IPS DF 6.9 (cell line): Measurements from ENCODE around the gene PKIB.

ENCODE experiments used
- DNase-seq: peaks from one replicate; pipeline ENCODE4 v3.0.0-alpha.2; 2013; ENCODE audit warnings: low read depth, low spot score
- H3K27ac ChIP-seq: one replicate; pipeline ENCODE4 v1.5.1; 2013; ENCODE audit warnings: low read length, control low read depth
- H3K27me3 ChIP-seq: 2 replicates; pipeline ENCODE4 v1.6.1; 2013; ENCODE audit warnings: mild to moderate bottlenecking, low read length; ENCODE audit not compliant: control insufficient read depth, insufficient read depth
- H3K36me3 ChIP-seq: 2 replicates; pipeline ENCODE4 v1.6.1; 2013; ENCODE audit warnings: low read length; ENCODE audit not compliant: control insufficient read depth, insufficient read depth
- H3K4me1 ChIP-seq: 2 replicates; pipeline ENCODE4 v1.6.1; 2013; ENCODE audit warnings: low read length; ENCODE audit not compliant: control insufficient read depth, insufficient read depth
- H3K4me3 ChIP-seq: 2 replicates; pipeline ENCODE4 v1.5.1; 2013; ENCODE audit warnings: mild to moderate bottlenecking, low read length
- H3K9me3 ChIP-seq: 2 replicates; pipeline ENCODE4 v1.6.1; 2013; ENCODE audit warnings: low read length, inconsistent platforms; ENCODE audit not compliant: control insufficient read depth, insufficient read depth
- WGBS: extraction: QIAGEN DNeasy Blood & Tissue Kit; methylation state at CpG from one replicate; pipeline ENCODE4 v1.1.7; 2013; ENCODE audit warnings: mixed read lengths, missing lambda C conversion rate; ENCODE audit not compliant: insufficient read length, insufficient coverage; 5-methylcytosine and 5-hydroxymethylcytosine counted together

PKIB gene

DNA sequence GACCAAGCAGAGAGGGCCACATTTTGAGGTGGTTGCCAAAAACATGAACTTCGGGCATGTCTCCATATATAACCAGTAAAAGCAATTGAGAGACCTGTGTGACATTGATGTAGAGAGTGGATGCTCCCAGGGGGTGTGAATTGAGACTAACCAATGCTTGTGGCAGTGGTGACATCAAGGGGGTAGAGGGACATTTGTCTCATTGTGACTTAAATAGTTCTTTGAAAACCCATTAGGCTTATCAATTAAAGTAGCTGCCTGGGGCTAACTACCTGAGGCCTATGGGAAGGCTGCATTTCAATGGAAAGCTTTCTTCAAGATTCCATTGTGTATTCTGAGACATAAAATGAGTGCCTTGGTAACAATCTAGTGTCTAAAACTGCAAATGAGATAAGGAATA lies 87.3 kb downstream of the PKIB start:
- no peak for DNase-seq
- H3K36me3 ChIP-seq: no peaks in the 10 kb centered on the region
- WGBS: no CpG with 5 or more reads among the region's 1 CpG
- no peaks in the 10 kb centered on the region; the same call in 1 of the 2 replicates for H3K4me1 ChIP-seq
- H3K9me3 ChIP-seq: no peaks in the 10 kb centered on the region
- no peaks in the 10 kb centered on the region for H3K27me3 ChIP-seq
- no peak overlapping the region for H3K27ac ChIP-seq
- H3K4me3 ChIP-seq: no peak overlapping the region

DNA sequence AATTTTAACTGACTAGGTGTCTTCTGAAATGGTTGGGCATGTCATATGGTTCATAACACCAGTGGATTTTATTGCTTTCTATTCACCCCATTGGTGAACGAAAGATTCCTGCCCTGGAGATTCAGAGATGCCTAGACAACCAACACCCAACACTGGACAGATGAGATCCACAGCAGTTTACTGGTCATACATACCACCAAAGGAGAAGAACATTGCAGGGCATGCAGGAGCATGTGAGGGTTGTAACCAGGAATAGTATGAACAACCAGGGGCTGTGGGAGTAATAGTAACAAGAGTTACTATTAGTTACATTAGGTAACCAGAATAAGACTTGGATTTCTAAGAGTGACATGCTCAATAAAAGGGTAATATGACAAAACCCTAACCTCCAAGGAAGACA lies 91.5 kb downstream of the PKIB start:
- Histone ChIP-seq H3K27ac (no peak overlapping the region), H3K36me3 (no peaks in the 10 kb centered on the region), H3K4me1 (no peaks in the 10 kb centered on the region; the same call in 1 of the 2 replicates), H3K9me3 (no peaks in the 10 kb centered on the region), H3K4me3 (no peak overlapping the region), H3K27me3 (no peaks in the 10 kb centered on the region)
- WGBS: no CpG with 5 or more reads among the region's 1 CpG
- no peak for DNase-seq

DNA sequence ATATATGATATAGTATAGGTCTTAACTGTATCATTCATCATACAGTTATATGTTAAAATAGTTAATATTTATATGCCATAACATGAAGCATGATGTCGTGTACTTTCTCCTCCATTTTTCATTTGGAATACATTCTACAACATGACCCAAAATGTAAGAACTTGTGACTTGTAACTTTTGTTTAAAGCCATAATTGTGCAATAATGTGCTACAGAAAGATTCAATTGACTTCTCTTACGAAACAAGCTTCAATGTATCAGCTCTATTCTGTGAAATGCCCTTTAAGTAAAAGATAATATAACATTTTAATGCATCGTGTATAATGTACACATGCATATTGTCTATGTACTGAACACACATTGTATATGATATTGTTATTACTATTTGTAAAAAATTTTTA lies 92.6 kb downstream of the PKIB start:
- Histone ChIP-seq H3K27ac (no peak overlapping the region), H3K4me1 (no peaks in the 10 kb centered on the region), H3K36me3 (no peaks in the 10 kb centered on the region), H3K27me3 (no peaks in the 10 kb centered on the region), H3K9me3 (no peaks in the 10 kb centered on the region), H3K4me3 (no peak overlapping the region)
- WGBS: no CpG with 5 or more reads among the region's 3 CpGs
- no peak for DNase-seq

DNA sequence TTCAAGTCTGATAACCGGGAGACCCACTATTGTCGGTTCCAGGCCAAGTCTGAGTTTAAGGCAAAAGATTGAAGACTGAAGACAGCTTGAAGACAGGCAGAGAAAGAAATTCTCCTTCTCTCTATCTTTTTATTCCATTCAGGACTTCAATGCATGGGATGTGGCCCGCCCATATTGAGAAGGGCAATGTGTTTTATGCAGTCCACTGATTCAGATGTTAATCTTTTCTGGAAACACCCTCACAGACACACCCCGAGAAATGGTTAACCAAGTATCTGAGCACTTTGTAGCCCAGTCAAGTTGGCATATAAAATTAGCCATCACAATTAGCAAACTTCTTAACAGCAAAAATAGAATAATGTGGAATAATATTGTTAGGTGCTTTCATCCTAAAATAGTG lies 93.9 kb downstream of the PKIB start:
- WGBS: no CpG with 5 or more reads among the region's 4 CpGs
- DNase-seq: no peak
- H3K4me3 ChIP-seq: no peak overlapping the region

DNA sequence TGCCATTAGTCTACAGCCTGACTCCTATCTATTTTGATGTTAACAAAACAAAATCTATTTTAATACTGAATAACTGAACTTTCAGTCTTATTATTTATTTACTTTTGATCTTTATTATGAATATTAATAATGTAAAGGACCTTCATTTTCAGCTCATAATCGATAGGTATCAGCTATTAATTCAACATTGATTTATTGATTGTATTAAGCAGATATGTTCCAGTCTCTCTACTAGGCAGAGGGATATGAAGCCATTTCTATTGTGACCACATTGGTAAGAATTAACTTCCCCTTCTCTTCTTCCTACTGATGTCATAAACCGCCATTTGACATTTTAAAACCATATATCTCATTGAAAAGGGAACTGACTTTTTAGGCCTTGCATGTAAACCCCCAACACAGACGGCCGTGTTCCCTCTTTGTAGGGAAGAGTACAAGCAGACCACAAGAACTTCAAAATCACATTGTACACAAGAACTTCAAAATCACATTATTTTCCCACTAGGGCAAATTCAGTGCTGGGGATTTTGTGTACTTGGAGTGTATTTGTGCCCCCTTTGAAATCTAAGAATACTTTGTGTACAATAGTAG lies 99.8 kb downstream of the PKIB start:
- H3K9me3 ChIP-seq: no peaks in the 10 kb centered on the region
- no peaks in the 10 kb centered on the region for H3K4me1 ChIP-seq
- WGBS: no CpG with 5 or more reads among the region's 4 CpGs
- no peak for DNase-seq
- no peak overlapping the region for H3K4me3 ChIP-seq
- no peak overlapping the region for H3K27ac ChIP-seq
- no peaks in the 10 kb centered on the region for H3K27me3 ChIP-seq
- no peaks in the 10 kb centered on the region for H3K36me3 ChIP-seq

More for the DNA sequence above, 93.9 kb downstream of the PKIB start:
- Histone ChIP-seq H3K36me3 (no peaks in the 10 kb centered on the region), H3K4me1 (no peaks in the 10 kb centered on the region), H3K27me3 (no peaks in the 10 kb centered on the region), H3K9me3 (no peaks in the 10 kb centered on the region), H3K27ac (no peak overlapping the region)

- no CpG with 5 or more reads among the region's 3 CpGs for WGBS
- no peaks in the 10 kb centered on the region for H3K36me3 ChIP-seq
- no peak for DNase-seq
- H3K27ac ChIP-seq: no peak overlapping the region
- no peaks in the 10 kb centered on the region for H3K4me1 ChIP-seq
- H3K27me3 ChIP-seq: no peaks in the 10 kb centered on the region
- no peak overlapping the region for H3K4me3 ChIP-seq
- H3K9me3 ChIP-seq: no peaks in the 10 kb centered on the region
Observed at GRCh38 chr6:122710908-122711635, 100.9 kb downstream of the PKIB start.

DNA sequence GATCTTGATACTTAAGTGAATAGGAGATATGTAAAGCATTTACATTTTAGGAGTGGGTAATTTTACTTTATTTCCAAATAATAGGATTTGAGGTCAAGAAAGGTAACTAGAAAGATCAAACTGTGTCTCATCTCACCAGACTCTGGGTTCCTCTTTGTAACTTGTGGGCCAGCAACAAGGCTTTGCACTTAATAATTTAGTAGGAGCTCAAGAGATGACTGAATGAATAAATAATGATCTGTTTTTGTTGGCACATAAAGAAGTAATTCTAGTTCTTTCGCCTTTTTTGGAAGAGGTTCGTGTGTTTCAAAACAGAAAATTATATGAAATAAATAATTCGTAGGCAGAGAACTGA lies 101.9 kb downstream of the PKIB start:
- DNase-seq: no peak
- Histone ChIP-seq H3K36me3 (no peaks in the 10 kb centered on the region), H3K4me3 (no peak overlapping the region), H3K27ac (no peak overlapping the region), H3K9me3 (no peaks in the 10 kb centered on the region), H3K4me1 (no peaks in the 10 kb centered on the region), H3K27me3 (no peaks in the 10 kb centered on the region)
- no CpG with 5 or more reads among the region's 3 CpGs for WGBS

DNA sequence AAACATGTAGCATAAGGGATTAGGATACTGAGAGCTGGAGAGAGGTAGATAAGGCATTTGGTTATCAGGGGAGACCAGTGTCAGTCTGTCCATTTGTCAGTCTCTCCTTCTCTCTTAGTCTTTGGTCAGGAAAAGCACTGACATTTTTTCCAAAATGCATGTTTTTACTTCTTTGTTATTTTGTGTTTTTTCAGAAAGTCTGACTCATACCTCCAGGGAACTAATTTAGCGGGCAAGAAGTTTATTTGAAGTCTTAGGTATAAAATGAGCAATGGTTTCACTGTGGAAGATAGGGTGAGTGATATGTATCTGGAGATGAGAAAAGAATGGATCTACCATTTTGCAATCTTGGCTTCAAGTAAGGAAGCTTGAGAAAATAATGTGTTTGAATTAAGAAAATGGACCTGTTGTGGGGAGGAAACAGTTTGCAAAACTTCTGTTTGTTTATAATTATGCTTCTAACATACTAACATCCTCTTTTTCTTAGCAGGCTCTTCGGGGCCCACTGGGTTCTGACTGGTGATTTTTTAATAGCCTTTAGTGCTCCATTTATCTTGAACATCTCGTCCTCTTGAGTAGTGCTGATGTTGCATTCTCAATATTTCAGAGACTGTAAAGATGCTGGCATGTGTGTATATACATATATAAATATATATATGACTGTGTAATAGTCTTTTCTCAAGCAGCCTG lies 102.4 kb downstream of the PKIB start:
- DNase-seq: no peak
- Histone ChIP-seq H3K27ac (no peak overlapping the region), H3K9me3 (no peaks in the 10 kb centered on the region), H3K27me3 (no peaks in the 10 kb centered on the region), H3K4me3 (no peak overlapping the region), H3K4me1 (no peaks in the 10 kb centered on the region), H3K36me3 (no peaks in the 10 kb centered on the region)
- no CpG with 5 or more reads among the region's 3 CpGs for WGBS

DNA sequence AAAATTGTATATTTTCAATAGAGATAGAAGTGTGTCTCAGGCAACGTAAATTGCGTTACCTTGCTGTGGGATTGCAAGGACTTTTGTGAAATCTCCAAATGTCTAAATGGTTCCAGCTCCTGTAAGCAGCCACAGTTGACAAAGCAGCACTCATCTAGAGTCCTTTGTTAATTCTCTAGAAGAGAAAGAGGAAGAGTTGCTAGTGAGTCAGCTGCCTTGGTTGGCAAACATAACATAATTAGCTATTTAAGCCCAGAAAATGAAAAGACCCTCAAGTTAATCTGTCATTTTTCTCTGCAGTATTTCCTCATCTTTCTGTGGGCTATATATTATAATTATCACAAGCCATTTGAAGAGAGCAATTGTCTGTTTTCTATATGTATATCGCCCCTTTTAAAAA lies 102.9 kb downstream of the PKIB start:
- WGBS: no CpG with 5 or more reads among the region's 3 CpGs
- no peak overlapping the region for H3K27ac ChIP-seq
- H3K9me3 ChIP-seq: no peaks in the 10 kb centered on the region
- no peak overlapping the region for H3K4me3 ChIP-seq
- H3K36me3 ChIP-seq: no peaks in the 10 kb centered on the region
- H3K27me3 ChIP-seq: no peaks in the 10 kb centered on the region
- no peaks in the 10 kb centered on the region for H3K4me1 ChIP-seq
- DNase-seq: no peak

DNA sequence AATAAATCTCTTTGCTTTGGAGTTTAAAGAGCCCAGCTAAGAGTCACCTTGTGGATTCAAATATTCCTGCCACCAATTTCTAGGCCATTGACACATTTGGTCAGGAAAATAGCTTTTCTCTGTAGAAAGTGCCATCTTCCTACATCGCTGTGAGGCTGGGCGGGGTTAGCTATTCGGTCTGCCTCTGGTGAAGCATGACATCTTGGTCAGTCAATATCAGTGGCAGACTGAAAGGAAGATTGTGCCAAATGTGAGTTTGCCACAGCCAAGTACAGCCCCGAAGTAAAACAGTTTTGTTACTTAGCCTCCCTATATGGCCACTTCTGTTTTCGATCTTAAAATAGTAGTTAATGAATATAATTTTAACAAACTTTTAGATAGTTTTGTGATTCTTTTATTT lies 103.9 kb downstream of the PKIB start:
- no peak overlapping the region for H3K27ac ChIP-seq
- no peaks in the 10 kb centered on the region for H3K9me3 ChIP-seq

More for the DNA sequence above, 103.9 kb downstream of the PKIB start:
- no peaks in the 10 kb centered on the region for H3K27me3 ChIP-seq
- DNase-seq: no peak
- H3K4me1 ChIP-seq: no peaks in the 10 kb centered on the region
- WGBS: no CpG with 5 or more reads among the region's 5 CpGs
- no peaks in the 10 kb centered on the region for H3K36me3 ChIP-seq
- no peak overlapping the region for H3K4me3 ChIP-seq
